Measurements from ENCODE around the gene BCKDHB.

Gene BCKDHB

DNA sequence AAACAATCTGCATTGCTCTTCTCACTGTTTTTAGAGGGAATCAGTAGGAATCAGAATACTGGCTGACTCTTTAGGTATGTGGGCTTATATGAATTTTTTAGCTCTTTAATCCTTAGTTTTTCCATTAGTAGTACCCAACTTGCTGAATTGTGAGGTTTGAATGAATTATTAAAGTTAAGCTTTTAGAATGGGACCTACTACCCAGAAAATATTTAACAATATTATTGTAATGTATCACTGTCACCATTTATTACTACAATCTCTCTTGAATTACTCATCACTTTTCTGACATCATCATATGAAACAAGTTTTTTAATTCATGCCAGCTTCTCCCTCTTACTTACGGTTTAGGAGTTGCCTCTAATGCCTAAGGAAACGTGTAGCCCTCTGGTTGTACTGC, 212.7 kb downstream of the BCKDHB start:
- DNase-seq (ENCODE audit: low read depth, low spot score): no peak
- H3K4me3 ChIP-seq (ENCODE audit: low read length): no peak overlapping the region
- H3K4me1 ChIP-seq (ENCODE audit: control insufficient read depth, insufficient read depth, low read length): no peaks in the 10 kb centered on the region; the same call in 1 of the 2 replicates
- no peak overlapping the region for H3K27ac ChIP-seq (ENCODE audit: low read length)
- no CpG with 5 or more reads among the region's 2 CpGs for WGBS (ENCODE audit: insufficient coverage, insufficient read length)
- H3K9me3 ChIP-seq (ENCODE audit: control insufficient read depth, insufficient read depth, low read length): no peaks in the 10 kb centered on the region
- H3K27me3 ChIP-seq (ENCODE audit: control insufficient read depth, insufficient read depth, low read length): no peaks in the 10 kb centered on the region
- H3K36me3 ChIP-seq (ENCODE audit: control insufficient read depth, insufficient read depth, low read length): no peaks in the 10 kb centered on the region

DNA sequence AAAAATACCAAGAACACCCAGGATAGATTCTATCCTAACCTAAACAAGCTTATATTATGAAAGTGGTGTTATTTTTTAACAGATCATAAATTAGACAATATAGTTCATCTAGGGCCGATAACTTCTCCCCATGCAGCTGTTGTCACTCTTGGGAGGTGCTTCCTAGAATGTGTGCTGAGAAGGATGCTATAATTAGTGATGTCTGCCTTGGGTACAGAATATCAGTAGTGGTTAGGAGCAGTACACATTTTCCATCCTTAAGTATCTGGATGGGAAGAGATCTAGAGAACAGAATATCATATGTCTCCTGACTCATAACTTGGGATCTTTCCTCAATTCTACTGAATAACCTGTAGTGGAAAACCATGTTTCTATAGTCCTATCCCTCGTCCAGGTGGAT, 214.5 kb downstream of the BCKDHB start:
- H3K36me3 ChIP-seq (ENCODE audit: control insufficient read depth, insufficient read depth, low read length): no peaks in the 10 kb centered on the region
- H3K4me1 ChIP-seq (ENCODE audit: control insufficient read depth, insufficient read depth, low read length): no peaks in the 10 kb centered on the region
- H3K27ac ChIP-seq (ENCODE audit: low read length): no peak overlapping the region
- no peak overlapping the region for H3K4me3 ChIP-seq (ENCODE audit: low read length)
- no peak for DNase-seq (ENCODE audit: low read depth, low spot score)
- no CpG with 5 or more reads among the region's 2 CpGs for WGBS (ENCODE audit: insufficient coverage, insufficient read length)
- no peaks in the 10 kb centered on the region for H3K9me3 ChIP-seq (ENCODE audit: control insufficient read depth, insufficient read depth, low read length)
- no peaks in the 10 kb centered on the region for H3K27me3 ChIP-seq (ENCODE audit: control insufficient read depth, insufficient read depth, low read length)

DNA sequence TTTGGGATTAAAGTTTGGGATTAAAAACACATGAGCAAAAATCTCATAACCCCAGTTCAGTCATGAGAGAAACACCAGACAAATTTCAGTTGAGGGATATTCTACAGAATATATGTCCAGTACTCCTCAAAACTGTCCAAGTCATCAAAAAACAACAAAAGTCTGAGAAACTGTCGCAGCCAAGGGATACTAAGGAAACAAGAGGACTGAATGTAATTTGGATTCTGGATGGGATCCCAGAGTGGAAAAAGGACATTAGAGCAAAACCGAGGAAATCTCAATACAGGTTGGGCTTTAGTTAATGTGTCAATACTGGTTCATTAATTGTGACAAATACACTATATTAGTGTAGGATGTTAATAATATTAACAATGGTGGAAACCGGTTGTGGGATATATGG, 219.3 kb downstream of the BCKDHB start:
- H3K4me3 ChIP-seq (ENCODE audit: low read length): no peak overlapping the region
- no CpG with 5 or more reads among the region's 3 CpGs for WGBS (ENCODE audit: insufficient coverage, insufficient read length)
- no peak for DNase-seq (ENCODE audit: low read depth, low spot score)
- no peaks in the 10 kb centered on the region for H3K9me3 ChIP-seq (ENCODE audit: control insufficient read depth, insufficient read depth, low read length)
- peaks cover 2% of the 10 kb centered on the region; the same call in 1 of the 2 replicates for H3K4me1 ChIP-seq (ENCODE audit: control insufficient read depth, insufficient read depth, low read length)
- no peaks in the 10 kb centered on the region for H3K36me3 ChIP-seq (ENCODE audit: control insufficient read depth, insufficient read depth, low read length)
- no peaks in the 10 kb centered on the region for H3K27me3 ChIP-seq (ENCODE audit: control insufficient read depth, insufficient read depth, low read length)
- H3K27ac ChIP-seq (ENCODE audit: low read length): no peak overlapping the region

DNA sequence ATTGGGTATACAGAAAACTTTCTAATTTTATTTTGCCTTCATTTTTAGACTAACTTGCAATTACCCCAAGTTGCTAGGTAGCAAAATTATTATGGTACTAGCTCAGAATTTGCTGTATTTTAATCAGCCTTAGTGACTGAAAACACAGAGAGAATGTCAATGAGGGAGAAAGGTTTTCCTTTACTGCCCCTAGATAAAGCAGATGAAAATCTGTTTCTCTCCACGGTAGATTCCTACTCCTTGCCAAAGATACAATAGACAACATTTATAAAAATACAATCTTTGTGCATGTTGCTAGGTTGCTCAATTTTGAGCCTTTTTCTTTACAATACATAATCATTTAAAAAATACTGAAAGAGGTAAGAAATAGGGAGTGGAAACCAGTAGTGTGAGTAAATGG, 222.2 kb downstream of the BCKDHB start:
- no peak overlapping the region for H3K27ac ChIP-seq (ENCODE audit: low read length)
- no CpG with 5 or more reads among the region's 1 CpG for WGBS (ENCODE audit: insufficient coverage, insufficient read length)
- H3K9me3 ChIP-seq (ENCODE audit: control insufficient read depth, insufficient read depth, low read length): no peaks in the 10 kb centered on the region
- no peak for DNase-seq (ENCODE audit: low read depth, low spot score)
- no peaks in the 10 kb centered on the region for H3K27me3 ChIP-seq (ENCODE audit: control insufficient read depth, insufficient read depth, low read length)
- no peak overlapping the region for H3K4me3 ChIP-seq (ENCODE audit: low read length)
- peaks cover 2% of the 10 kb centered on the region; the same call in 1 of the 2 replicates for H3K4me1 ChIP-seq (ENCODE audit: control insufficient read depth, insufficient read depth, low read length)
- H3K36me3 ChIP-seq (ENCODE audit: control insufficient read depth, insufficient read depth, low read length): no peaks in the 10 kb centered on the region

DNA sequence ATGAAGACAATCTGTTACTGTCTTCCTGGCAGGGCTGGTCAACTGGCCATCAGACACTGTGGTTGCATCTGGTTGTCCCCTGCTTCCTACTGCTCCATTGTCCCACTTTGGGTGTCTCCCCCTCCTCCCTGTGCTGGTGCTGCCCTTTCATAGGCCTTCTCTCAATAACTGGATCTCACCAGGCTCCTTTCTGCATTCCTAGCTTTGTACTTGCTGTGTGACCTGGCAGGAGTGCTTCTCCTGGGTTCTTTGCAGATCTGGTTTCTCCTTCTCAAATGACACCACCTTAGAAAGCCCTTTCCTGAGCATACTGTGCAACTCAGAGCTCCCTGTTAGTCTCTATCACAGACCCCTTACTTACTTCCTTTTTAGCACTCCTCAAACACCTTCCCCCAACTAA, 223.0 kb downstream of the BCKDHB start:
- no peak for DNase-seq (ENCODE audit: low read depth, low spot score)
- no peaks in the 10 kb centered on the region for H3K36me3 ChIP-seq (ENCODE audit: control insufficient read depth, insufficient read depth, low read length)
- no peaks in the 10 kb centered on the region for H3K27me3 ChIP-seq (ENCODE audit: control insufficient read depth, insufficient read depth, low read length)
- no peak overlapping the region for H3K4me3 ChIP-seq (ENCODE audit: low read length)
- H3K27ac ChIP-seq (ENCODE audit: low read length): no peak overlapping the region
- peaks cover 2% of the 10 kb centered on the region; the same call in 1 of the 2 replicates for H3K4me1 ChIP-seq (ENCODE audit: control insufficient read depth, insufficient read depth, low read length)
- H3K9me3 ChIP-seq (ENCODE audit: control insufficient read depth, insufficient read depth, low read length): no peaks in the 10 kb centered on the region

DNA sequence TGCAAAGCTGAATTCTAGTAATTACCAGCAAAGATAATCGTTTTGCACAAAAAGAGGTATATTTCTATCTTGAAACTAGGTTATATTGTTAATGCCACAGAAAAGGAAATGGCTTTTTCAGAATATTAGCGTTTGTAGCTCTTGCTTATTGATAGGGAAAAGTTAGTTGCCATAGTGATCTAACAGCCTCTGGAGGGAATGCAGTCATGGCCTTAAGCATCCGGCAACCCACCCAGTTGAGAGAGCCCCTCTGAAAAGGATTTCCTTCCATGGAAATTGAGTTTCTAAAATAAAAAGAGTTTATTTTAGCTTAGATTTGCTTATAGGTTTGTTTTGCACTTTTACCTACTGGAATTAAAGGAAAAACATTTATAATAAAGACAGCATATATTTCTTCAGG, 224.5 kb downstream of the BCKDHB start:
- H3K36me3 ChIP-seq (ENCODE audit: control insufficient read depth, insufficient read depth, low read length): no peaks in the 10 kb centered on the region
- H3K4me1 ChIP-seq (ENCODE audit: control insufficient read depth, insufficient read depth, low read length): peaks cover 2% of the 10 kb centered on the region; the same call in 1 of the 2 replicates
- WGBS (ENCODE audit: insufficient coverage, insufficient read length): no CpG with 5 or more reads among the region's 3 CpGs
- DNase-seq (ENCODE audit: low read depth, low spot score): no peak
- H3K4me3 ChIP-seq (ENCODE audit: low read length): no peak overlapping the region
- no peaks in the 10 kb centered on the region for H3K27me3 ChIP-seq (ENCODE audit: control insufficient read depth, insufficient read depth, low read length)
- H3K9me3 ChIP-seq (ENCODE audit: control insufficient read depth, insufficient read depth, low read length): no peaks in the 10 kb centered on the region
- no peak overlapping the region for H3K27ac ChIP-seq (ENCODE audit: low read length)

DNA sequence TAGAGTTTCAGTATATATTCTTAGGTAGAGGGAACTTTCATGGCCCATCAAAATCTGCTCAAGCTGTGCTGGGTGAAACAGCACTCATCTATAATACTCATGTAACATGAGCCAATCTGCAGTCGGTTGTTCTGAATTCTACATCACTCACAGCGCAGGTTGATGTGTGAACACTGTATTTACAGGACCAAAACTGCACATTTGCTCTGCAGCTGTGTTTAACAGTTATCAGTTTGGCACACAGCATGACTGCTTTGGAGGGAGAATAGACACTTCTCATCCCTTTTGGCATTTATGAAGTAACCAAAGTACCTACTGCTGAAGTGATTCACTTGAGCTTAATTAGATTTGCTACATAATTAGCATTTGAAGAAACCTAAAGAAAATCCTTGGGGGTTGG, 225.1 kb downstream of the BCKDHB start:
- Histone ChIP-seq H3K4me1 (ENCODE audit: control insufficient read depth, insufficient read depth, low read length) (peaks cover 2% of the 10 kb centered on the region; the same call in 1 of the 2 replicates), H3K9me3 (ENCODE audit: control insufficient read depth, insufficient read depth, low read length) (no peaks in the 10 kb centered on the region), H3K36me3 (ENCODE audit: control insufficient read depth, insufficient read depth, low read length) (no peaks in the 10 kb centered on the region), H3K4me3 (ENCODE audit: low read length) (no peak overlapping the region), H3K27ac (ENCODE audit: low read length) (no peak overlapping the region), H3K27me3 (ENCODE audit: control insufficient read depth, insufficient read depth, low read length) (no peaks in the 10 kb centered on the region)
- no CpG with 5 or more reads among the region's 2 CpGs for WGBS (ENCODE audit: insufficient coverage, insufficient read length)
- no peak for DNase-seq (ENCODE audit: low read depth, low spot score)

DNA sequence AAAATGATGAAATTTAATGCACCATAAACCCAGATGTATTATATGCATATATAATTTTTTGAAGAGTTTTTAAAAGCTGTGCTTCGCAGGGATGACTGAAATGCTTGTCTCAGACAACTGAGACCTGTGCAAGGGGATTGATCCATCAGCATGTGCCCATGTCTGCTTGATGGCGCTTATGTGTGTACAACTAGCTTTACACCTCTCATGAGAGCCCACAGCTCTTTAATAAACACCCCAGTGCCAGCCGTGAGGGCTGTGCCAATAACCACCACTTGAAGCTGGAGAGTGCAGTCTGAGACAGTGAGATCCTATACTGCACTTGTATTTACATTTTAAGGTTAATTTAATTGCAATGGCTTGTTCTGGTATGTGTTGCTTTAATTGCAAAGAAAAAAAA, 225.5 kb downstream of the BCKDHB start:
- no CpG with 5 or more reads among the region's 3 CpGs for WGBS (ENCODE audit: insufficient coverage, insufficient read length)
- Histone ChIP-seq H3K4me3 (ENCODE audit: low read length) (no peak overlapping the region), H3K27ac (ENCODE audit: low read length) (no peak overlapping the region), H3K27me3 (ENCODE audit: control insufficient read depth, insufficient read depth, low read length) (no peaks in the 10 kb centered on the region), H3K36me3 (ENCODE audit: control insufficient read depth, insufficient read depth, low read length) (no peaks in the 10 kb centered on the region), H3K4me1 (ENCODE audit: control insufficient read depth, insufficient read depth, low read length) (peaks cover 2% of the 10 kb centered on the region; the same call in 1 of the 2 replicates), H3K9me3 (ENCODE audit: control insufficient read depth, insufficient read depth, low read length) (no peaks in the 10 kb centered on the region)
- DNase-seq (ENCODE audit: low read depth, low spot score): no peak

DNA sequence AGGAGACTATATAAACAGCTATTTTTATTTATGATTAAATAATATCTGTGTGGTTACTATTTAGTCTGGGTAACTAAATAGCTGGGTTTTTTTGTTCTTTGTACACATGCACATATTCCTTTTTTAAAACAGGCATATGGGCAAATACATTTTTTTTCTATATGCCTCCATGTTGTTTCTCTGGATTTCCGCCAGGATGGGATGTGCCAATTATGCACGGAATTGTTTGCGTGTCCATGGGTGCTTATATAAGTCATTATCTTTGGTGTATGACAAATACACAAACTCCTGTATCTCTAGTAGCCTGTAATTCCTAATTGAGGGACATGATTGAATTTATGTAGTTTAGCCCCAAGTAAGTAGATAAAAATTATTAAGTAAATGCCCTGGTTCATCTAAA, 226.9 kb downstream of the BCKDHB start:
- Histone ChIP-seq H3K27me3 (ENCODE audit: control insufficient read depth, insufficient read depth, low read length) (no peaks in the 10 kb centered on the region), H3K4me3 (ENCODE audit: low read length) (no peak overlapping the region), H3K9me3 (ENCODE audit: control insufficient read depth, insufficient read depth, low read length) (no peaks in the 10 kb centered on the region), H3K4me1 (ENCODE audit: control insufficient read depth, insufficient read depth, low read length) (peaks cover 2% of the 10 kb centered on the region; the same call in 1 of the 2 replicates), H3K36me3 (ENCODE audit: control insufficient read depth, insufficient read depth, low read length) (no peaks in the 10 kb centered on the region), H3K27ac (ENCODE audit: low read length) (no peak overlapping the region)
- no CpG with 5 or more reads among the region's 3 CpGs for whole genome bisulfite sequencing (ENCODE audit: insufficient coverage, insufficient read length)
- no peak for DNase-seq (ENCODE audit: low read depth, low spot score)

DNA sequence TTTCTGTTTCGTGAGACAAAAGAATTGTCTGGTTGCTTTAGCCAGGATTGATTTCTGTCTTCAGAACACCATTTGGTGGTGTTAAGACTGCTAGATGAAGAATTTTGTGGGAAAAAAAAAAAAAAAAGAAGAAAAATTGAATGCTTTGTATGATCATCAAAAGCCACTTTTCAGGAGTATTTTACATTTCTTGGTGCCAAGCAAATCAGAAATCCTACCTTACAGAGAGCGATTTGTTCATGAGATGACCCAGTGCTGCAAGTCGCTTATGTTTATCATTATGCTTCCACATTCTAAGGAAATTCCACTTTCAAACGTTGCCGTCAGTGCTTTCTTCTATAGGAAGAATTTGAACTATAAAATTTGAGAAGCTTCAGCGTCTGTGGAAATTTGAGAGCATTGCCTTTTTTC, 228.7 kb downstream of the BCKDHB start:
- WGBS (ENCODE audit: insufficient coverage, insufficient read length): no CpG with 5 or more reads among the region's 6 CpGs
- no peaks in the 10 kb centered on the region for H3K36me3 ChIP-seq (ENCODE audit: control insufficient read depth, insufficient read depth, low read length)
- H3K27me3 ChIP-seq (ENCODE audit: control insufficient read depth, insufficient read depth, low read length): no peaks in the 10 kb centered on the region
- H3K4me3 ChIP-seq (ENCODE audit: low read length): no peak overlapping the region
- H3K9me3 ChIP-seq (ENCODE audit: control insufficient read depth, insufficient read depth, low read length): no peaks in the 10 kb centered on the region
- no peak for DNase-seq (ENCODE audit: low read depth, low spot score)
- H3K4me1 ChIP-seq (ENCODE audit: control insufficient read depth, insufficient read depth, low read length): no peaks in the 10 kb centered on the region; the same call in 1 of the 2 replicates
- no peak overlapping the region for H3K27ac ChIP-seq (ENCODE audit: low read length)

DNA sequence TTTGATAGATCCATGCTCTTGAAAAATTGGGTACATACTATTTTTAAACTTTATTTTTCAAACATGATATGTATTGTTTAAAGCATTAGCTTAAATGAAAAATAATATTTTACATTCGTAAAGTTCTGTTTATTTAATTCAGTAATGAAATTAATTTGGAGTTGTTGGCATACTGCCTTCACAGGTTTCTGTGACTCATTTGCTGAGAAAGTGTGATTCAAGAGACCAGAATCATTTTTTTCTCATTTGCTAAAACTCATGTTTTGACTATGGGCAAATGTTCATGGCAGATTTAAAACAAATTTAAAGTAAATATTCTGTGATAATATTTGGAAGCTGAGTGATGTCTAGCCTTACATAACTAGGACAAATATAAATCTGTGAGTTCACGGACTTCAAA, 230.4 kb downstream of the BCKDHB start:
- no peak overlapping the region for H3K4me3 ChIP-seq (ENCODE audit: low read length)
- no peaks in the 10 kb centered on the region for H3K4me1 ChIP-seq (ENCODE audit: control insufficient read depth, insufficient read depth, low read length)
- no peaks in the 10 kb centered on the region for H3K36me3 ChIP-seq (ENCODE audit: control insufficient read depth, insufficient read depth, low read length)
- WGBS (ENCODE audit: insufficient coverage, insufficient read length): no CpG with 5 or more reads among the region's 2 CpGs
- H3K27ac ChIP-seq (ENCODE audit: low read length): no peak overlapping the region
- no peaks in the 10 kb centered on the region for H3K27me3 ChIP-seq (ENCODE audit: control insufficient read depth, insufficient read depth, low read length)
- no peaks in the 10 kb centered on the region for H3K9me3 ChIP-seq (ENCODE audit: control insufficient read depth, insufficient read depth, low read length)
- DNase-seq (ENCODE audit: low read depth, low spot score): no peak
